HG03108 (cell line): ENCODE results near the gene CCDC88C.

ENCODE experiments used
- ATAC-seq: cut with Tn5 transposase; IDR thresholded peaks from one replicate; pipeline ENCODE4 v1.9.1; 2021; ENCODE audit warnings: moderate library complexity; ENCODE audit not compliant: unreplicated experiment

Gene CCDC88C

DNA sequence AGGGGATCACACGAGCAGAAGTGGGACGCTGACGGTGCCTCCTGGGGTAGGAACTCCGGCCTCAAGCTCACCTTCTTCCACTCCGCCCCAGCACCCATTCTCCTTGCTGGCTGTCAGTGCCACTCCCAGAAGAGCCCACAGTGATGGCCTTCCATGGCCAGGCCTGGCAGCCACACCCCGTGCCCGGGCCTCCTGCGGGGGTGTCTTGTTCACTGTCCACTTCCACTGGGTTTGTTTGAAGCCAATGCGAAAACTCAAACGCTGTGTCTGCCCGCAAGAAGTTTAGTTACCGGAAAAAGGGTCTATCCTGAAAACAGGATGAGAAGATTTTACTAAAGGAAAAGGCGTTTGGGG, 38.1 kb downstream of the CCDC88C start:
- no peak for ATAC-seq

DNA sequence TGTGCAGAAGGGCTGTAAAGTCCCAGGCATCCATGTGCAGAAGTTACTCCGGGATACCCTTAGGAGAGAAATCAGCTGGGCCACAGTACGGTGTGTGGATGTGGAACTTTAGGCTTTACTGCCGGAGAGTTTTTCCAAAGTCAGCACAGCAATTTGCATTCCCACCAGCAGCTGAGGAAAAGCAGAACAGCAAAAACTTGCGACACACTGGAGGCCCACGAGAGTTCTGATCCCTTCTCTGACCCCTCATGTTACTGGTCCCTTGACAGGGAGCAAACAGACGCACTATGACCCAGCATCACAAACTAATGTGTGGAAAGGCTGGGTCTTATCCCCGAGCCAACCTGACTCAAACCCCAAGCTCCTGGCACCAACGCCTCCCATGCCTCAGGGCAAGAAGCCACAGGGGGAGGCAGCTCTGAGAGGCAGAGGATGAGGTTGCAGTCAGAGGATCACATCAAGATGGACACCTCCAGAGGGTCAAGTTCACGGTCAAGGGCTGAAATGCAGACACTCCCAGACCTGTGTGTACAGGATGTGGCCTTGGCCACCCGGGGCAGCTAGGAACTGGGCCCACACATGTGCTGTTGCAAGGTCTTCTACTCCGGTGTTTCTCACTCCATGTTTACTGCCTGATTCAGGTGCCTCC, 38.6 kb downstream of the CCDC88C start:
- no peak for ATAC-seq

DNA sequence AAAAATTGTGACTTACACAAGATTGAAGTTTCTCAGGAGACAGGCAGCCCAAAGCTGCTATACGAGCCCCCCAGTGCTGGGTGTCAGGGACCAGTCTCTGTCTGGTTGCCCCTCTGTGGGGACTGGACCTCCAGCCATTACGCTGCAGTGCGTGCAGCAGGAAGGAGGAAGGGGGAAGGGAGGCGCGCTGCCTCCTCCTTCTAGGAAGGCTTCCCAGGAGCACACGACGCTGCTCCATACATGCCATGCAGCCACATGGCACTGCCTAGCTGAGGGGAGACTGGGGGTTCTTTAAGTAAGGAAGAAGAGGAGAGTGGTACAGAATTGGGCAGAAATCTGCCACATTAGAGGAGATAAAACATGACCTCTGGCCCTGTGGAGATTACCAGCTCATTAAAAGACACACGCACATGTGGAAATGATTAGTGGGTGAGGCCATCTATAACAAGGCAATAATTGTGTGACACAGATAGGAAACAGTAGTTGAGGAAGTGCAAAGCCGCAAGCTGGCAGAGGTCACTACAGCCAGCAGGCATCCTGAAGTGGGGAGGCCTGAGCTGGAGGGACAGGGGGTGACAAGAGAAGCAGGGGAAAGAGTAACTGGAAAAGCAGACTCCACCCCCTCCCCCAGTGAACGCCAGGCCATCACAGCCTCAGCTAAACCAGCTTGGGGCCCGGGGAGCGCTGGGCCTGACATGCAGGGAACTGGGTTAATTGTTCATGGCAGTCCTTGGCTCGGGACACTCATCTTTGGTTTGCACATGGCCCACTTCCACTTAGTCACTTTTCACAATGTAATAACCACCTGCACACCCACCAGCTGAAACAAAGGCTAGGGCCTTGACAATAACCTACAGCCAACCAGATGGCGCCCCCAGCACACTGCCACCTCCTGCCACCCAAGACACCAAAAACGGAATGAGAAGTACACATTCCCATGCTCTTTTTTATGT, 39.6 kb downstream of the CCDC88C start:
- no peak for ATAC-seq

DNA sequence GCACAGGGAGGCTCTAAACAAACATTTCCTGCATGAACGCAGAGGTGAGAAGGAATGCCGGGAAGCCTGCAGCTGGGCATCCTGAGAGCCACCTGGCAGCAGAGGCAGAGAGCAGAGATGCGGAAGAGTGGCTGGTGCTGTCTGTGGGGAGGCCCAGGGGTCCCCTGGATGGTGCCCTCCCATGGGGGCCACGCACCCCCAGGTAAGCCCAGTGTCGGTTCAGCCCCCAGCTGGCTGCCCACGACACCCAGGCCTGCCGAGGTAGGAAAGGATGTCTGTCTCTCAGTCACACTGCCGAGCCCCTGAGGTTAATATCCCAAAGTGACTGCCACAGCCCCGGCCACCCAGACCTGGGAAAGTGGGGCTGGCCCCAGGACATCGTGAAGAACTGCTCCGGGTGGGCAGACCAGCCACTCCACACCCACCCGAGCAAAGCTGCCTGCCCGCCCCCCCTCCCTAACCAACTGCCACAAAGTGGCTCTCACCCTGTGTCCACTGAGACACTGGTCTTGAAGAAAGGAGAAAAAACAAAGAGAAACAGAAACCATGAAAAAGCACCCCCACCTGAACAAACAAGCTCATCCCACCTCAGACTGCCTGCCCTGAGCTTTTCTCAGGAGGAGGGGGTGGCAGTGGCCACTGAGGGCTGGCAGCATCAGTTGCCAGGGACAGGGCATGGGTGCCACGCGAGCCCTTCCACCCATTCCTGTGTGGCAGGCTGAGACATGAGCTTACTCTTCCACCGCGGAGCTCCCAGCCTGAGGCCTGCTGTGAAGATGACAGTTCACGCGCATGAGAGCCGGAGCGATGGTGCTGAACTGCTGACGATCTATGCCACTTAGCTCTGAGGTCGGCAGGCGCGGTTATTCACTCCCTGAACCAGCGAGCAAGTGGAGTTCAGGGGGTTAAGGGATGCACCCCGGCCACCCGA, 40.8 kb downstream of the CCDC88C start:
- no peak for ATAC-seq

DNA sequence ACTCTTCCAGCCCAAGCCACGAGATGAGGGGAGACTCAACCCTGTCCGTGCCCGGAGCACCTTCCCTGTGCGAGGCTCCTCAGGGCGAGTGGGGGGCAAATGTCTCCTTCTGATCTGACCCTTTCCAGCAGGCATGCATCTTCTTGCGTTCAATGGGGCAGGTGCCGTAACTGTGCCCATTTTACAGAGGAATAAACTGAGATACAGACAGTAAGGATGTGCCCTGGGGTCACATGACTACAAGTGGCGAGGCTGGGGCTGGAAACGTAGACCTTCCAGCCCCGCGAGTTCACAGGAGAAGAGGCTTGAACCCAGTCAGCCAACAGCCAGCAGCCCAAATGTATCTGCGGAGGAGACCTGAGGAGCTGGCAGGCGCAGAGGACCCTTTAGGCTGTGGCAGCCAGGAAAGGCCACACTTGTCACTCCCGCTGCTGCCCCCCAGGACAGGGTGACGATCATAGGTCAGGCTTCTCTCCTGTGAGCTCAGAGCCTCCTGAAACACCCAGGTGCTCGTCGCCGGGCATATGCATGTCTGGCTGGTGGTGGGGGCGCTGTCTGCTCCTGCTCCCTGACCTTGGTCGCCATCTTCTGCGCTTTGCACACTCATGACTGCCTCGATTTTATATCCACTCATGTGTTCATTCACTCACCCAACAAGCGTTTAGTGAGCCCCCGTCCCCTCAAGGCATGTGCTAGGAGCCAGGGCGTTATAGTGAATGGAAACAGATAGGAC, 41.7 kb downstream of the CCDC88C start:
- no peak for ATAC-seq

DNA sequence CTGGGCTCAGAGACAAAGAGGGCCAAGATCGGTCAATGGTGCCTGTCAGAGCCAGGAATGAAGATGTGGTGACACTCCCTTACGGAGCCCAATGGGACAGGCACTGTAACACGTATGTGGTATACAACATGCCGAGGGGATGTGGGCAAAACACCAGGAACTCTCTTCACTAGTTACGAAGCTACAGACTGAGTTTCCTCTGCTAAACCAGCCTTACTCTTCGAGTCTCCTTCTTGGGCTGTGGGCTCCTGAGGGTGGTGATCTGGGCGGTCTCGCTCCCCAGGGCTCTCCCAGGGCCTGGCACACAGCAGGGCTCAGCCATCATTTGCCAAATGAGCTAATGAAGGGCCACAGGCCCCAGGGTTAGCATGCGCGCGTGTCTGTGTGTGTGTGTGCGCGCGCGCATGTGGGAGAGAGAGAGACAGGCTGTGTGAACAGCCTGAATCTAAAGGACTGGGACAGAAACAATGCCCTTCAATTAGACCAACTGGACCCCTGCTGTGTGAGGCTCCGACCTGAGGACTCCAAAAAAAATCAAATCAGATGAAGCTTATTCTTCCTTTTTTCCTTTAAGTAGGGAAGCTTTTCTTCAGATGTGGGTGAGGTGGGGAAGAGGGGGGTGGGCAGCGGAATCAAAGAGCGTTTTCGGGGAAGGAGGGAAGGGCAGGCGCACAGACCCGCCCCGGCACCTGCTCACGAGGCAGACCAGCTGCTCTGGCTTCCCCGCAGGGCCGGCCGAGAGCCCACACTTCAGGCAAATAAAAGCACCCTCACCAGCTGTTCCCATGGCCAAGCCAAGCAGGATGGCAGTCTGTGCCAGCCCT, 42.5 kb downstream of the CCDC88C start:
- ATAC-seq: no peak

DNA sequence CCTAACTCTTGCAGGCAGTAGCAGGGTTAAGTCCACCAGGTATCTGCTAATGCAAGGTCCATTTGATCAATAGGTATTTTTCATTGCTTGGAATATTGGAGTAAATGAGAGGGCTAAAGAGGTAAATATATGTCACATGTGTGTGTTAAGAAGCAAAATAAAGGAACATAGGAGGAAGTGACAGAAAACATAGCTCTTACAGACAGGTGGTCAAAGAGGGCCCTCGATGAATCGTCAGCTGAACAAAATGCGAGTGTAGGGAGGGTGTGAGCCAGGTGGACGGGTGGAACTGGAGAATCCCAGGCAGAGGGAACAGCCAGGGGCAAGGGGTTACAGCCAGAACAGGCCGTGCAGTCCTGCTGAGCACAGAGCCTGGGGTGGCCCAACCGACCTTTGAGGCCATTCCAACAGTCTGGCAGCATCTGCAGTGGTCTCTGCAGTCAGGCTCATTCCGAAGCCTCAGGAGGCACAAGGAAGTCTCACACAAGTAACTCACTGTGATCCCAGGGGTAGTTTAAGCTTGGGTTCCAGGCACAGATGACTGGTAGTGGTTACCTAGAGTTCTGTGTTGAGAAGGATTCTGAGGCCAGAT, 43.2 kb downstream of the CCDC88C start:
- ATAC-seq: no peak

DNA sequence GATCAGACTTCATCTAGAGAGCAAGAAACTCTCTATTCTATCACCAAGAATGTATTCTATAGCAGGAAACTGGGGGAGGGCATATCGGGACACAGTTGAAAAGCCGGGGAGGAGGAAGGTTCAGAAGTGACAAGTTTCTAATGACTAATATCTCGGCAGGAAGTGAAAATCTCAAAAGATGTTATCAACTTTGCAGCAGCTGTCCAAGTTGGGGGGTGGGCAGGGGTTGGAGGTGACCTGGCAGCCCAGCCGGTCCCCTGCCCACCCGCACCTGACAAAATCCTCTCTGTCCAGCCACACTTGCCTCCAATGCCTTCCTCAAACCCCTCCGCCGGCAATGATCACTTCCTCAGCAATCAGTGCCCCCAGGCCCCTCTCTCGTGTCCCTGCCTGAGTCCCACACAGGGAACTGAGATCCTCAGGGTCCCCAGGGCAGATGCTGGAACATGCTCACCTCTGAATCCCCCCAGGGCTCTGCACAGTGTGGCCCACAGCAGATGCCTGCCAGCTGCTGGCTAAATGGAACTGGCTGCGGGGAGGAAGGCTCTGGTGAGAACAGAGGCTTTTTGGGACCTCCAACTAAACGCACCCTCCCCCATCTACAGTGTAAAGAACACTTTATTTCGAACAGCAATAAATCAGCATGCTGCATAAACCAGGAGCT, 43.9 kb downstream of the CCDC88C start:
- ATAC-seq: peak; percentile 48

DNA sequence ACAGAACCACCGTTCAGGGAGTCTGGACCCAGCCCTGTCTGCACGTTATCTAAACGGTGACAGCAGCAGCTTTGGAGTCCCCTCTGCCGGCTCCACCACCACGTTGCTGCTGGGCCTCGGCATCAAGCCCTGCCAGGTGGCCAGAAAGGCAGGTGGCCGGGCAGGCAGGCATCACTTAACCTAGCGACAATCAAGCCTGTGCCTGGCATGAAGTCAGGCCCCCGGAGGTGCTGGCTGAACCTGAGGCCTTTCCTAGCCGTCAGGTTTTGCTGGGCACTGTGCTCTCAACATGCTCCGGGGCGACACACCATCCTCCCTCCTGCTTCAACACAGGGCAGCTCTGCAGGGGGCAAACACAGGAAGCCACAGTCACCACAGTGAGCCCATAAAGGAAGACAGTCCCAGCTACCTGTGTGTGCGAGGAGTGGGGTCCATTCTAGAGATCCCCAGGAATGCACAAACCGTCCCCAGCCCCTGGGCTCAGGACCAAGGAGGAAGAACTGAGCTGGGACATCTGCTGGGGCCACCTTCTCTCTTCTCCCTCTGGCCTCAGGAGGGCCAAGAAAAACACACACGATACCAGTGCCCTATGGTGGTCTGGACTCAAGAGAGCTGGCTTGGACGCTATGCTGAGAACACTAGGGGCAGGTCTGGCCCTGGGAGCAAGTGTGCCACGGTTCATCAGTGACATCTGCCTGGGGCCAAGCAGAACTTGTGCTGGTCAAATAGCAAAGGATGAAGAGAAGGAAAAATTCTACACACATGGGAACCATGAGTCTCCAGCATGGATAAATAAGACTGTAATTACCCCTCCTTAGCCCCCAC, 44.7 kb downstream of the CCDC88C start:
- ATAC-seq: peak; percentile 23

DNA sequence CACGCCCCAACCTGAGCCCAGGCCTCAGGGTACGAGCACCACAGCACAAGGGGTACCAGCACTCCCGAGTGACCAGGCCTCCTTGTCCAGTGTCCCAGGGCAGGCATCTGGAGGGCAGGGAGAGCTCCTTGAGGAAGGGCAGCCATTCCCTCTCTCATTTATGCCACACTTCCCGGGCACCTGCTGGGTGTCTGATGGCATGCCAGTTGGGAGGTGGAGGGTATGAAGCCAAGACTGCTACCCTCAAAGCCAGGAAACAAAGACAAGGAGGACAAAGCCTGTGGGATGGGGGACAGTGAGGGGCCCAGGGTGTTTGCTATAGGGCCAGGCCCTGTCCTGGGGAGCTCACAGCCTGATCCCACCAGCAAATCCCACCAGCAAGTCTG, 45.6 kb downstream of the CCDC88C start:
- ATAC-seq: no peak

DNA sequence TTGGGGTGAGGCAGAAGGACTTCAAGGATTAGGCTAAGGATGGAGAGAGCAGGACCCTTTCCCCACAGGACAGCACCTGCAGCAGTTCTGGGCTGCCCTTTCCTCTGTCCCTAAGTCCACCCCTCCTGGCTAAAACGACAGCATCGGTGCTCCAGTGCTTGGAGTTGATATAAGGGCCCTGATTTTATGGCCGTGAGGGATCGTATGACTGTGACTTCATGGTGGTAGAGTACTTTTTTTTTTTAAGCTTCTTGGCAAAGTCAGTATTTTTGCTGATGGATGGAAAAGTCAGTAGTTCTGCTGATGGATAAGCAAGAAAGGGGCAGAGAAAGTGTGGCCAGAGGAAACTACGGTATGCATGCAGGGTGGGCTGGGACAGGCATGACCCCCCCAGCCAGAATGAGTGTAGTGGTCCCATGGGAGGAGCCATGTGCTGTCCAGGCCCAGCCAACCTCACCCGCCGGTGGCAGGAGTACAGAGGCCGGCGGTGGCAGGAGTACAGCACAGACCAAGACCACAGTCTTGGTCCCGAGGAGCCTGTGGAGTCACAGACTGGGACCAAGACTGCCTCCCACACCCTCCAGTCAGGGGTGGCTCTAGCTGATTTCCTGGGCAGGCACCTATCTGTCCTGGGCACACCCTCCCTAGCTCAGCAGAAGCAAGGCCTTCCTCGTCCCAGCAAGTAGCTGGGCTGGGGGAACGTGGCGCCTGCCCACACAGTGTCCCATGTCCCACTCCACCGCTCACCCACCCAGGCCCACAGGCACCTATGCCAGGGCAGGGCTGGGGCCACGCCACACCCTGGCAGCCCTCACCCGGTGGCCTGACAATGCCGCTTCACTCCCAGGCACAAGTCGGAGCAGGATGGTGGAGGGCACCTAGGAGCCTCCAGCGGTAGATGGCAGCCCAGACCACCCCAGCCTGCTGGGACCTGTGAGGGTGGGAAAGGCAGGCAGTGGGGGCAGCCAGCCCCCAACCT, 46.3 kb downstream of the CCDC88C start:
- ATAC-seq: no peak

DNA sequence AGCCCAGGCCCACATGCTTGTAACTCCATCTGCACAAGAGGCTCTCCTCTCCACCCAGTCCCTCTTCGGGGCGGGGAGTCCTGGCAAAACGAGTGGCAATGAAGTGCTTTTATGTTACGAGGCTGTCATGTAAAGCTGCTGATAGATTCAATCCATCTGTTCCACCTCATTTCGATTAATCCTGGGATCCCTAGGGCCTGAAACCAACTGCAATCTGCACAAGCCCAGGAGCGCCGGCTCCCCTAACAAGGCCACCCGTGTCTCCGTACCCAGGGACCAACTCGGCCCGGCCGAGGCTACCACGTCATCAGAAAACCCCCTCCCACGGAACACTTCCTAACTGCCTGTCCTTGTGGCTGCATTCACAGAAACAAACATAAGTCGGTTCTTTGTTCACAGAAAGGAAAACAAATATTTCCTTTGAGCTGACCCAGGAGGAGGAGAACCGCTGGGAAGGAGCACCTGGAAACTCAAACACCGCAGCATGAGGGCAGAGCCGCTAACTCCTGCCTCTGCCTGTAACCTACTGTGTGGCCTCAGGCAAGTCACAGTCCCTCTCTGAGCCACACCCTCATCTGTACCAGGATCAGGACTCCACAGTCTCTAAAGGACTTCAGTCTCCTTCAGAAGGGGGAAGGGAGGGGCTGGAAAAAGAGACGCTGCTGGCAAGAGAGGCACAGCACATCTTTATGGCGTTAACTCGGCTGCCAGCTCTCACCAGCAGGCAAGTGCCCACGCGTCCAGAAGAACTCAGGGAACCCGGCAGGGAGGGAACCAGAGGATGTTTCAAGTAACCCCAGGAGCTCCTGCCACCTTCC, 47.8 kb downstream of the CCDC88C start:
- ATAC-seq: no peak

DNA sequence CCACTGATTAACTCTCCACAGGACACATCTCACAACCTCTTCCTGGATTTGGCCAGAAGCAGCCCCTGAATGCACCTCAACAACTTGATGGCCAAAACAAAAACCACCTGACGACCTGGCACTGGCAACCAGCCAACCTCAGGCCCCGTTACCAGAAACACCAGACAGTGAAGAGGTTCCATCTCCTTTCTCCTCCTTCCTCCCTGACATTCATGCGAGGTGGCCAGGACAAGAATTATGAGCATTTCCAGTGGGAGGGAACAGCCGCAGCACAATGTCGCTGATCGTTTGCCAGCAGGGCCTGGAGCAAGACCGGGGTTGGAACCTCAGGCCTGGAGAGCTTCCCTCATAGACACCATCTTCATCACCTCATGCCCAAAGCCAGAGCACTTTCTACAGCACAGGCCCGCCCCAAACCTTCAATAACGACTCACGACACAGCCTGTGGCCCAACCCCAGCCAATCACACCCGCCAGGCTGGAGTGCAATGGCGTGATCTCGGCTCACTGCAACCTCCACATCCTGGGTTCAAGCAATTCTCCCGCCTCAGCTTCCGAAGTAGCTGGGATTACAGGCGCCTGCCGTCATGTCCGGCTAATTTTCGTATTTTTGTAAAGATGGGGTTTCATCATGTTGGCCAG, 48.7 kb downstream of the CCDC88C start:
- no peak for ATAC-seq

DNA sequence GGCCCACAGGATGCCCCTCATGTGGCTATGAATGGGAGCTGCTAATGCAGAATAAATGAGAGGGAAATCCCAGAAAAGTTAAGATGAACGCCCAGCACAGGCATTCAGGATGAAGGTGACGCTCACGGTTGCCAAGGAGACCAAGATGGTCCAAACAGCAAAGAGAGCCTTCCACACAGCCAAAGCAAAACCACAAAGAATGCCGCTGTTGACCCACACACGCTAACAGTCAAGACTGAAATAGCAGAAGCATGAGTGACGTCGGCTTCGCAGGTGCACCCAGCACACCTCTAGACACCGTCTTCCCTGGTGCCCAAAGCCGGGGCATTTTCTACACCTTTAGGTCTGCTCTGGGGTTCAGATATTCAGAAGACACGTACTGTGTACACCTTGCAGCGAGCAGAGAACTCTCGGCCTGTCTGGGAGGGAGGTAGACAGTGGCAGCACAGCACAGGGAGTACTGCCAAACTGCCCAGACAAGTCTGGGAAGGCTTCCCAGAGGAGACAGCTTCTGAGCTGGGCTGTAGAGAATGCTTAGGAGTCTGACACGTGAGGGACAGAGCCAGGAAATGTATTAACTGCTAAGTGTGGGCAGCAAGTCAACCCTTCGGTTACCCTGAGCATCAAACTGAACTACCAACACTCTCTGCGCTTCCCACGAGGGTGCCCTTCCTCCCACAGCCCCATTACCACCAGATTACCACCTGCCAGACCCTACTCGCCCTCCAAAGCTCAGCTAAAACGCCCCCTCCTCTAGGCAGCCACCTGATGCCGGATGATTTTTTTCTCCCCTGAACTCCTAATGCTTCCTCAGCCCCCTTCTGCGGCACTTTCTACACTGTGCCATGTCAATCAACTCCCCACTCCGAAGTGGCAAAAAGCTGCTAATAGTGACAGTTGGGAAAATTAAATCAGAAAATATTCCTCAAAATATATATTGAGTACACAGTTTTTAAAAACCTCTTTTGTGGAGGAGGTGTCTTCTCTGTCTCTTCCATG, 50.1 kb downstream of the CCDC88C start:
- peak; percentile 49 for ATAC-seq
